Adrenal gland (tissue), 5 donors: ENCODE data around the gene SYNPO2.

Experiments
- CTCF ChIP-seq, 6 experiments: fragments of 450-650 bp in 4 of 6; fragments of 200-600 bp in 2 of 6; sonication (generic) in 1 of 6; IDR thresholded peaks; 1 replicate in 5 of 6; 2 replicates in 1 of 6; pipeline versions ENCODE4 v1.5.1 to v1.8.0; 2016 to 2021; ENCODE audit warnings: antibody characterized with exemption in 6 of 6, mild to moderate bottlenecking in 2 of 6, moderate library complexity in 1 of 6
- POLR2A ChIP-seq, 2 donors: fragments of 450-650 bp; IDR thresholded peaks; one replicate each; pipeline ENCODE4 v1.6.1; 2017; ENCODE audit warnings: antibody characterized with exemption in 2 of 2, mild to moderate bottlenecking in 2 of 2, moderate library complexity in 1 of 2
- donor health status: DM: no; HTN: no; CAD: no.

DNA sequence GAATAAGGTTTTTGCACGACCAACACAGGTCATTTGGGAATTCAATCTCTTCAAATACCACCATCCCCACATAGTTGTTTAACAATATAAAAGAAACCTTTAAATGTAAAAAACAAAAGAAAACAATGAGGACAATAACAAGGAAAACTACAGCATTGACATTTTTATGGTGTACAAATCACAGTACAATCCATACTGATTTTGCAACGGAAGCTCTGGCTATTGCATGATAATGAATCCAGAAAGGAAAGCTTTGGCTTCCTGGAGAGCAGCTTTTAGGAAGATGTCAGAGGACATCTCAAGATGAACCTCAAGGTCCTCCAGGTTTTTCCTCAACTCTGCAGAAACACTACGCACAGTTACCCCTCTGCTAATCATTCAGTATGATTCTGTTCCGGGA lies 135.4 kb downstream of the SYNPO2 start:
- TF ChIP-seq CTCF (IDR thresholded peaks at IDR 0.05) (no peak), POLR2A (IDR thresholded peaks at IDR 0.05) (no peak)
